Spleen (tissue), 7 donors: ENCODE measurements around the gene RO60.

Source experiments
- POLR2A ChIP-seq, 3 donors: fragments of 450-650 bp; IDR thresholded peaks; one replicate each; pipeline ENCODE4 v1.5.1; 2017; ENCODE audit warnings: antibody characterized with exemption in 3 of 3, mild to moderate bottlenecking in 1 of 3
- TF ChIP-seq, protein P1 (sequence below), 11 experiments: fragments of 200-600 bp in 7 of 11; fragments of 450-650 bp in 4 of 11; sonication (generic) in 4 of 11; IDR thresholded peaks in 8 of 11; conservative IDR thresholded peaks in 3 of 11; 1 replicate in 7 of 11; 2 replicates in 4 of 11; pipeline versions ENCODE4 v1.4.0 to v1.8.0; 2016 to 2021; ENCODE audit warnings: antibody characterized with exemption in 11 of 11, inconsistent platforms in 4 of 11, mild to moderate bottlenecking in 1 of 11
- donor health status: DM: no; HTN: no; CAD: no; lungs with moderate emphysema.
- donor health status: DM: no; HTN: no; CAD: no.
- donor health status: DM: no; HTN: no; CAD: no.

DNA sequence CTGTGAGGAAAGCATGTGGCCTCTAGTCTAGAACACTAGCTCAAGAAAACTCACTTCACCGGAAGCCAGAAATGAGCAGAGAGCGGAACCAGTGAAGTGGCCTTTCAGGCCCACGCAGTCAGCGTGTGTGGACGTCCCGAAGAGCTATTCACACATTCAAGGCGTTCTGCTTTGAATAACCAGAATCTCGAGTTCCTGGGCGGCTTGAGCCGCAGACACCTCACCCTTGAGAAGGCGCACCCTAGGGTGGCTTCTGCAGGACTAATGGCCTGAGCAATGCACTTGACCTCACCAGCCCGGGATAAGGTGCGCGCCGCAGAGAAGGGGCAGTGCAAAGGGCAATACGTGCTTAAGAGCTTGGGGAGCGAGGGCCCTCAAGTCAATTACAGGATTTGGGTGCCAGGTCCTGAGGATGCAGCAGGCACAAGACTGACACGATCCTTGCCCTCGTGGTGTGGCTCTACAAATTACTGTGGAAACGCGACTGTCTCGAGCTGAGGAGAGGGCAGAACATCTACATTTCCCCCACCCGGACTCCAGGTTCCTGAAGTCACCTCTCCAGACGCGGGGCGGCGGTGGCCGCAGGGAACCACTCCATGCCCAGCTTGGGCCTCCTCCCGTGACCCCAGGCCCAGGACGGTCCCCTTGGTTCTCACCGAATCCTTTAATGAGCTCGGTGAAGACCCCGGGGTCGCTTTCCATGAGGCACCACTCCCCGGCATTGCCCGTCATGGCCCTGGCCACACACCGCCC lies 707 bp upstream of the RO60 start:
- TF ChIP-seq, protein P1, sequence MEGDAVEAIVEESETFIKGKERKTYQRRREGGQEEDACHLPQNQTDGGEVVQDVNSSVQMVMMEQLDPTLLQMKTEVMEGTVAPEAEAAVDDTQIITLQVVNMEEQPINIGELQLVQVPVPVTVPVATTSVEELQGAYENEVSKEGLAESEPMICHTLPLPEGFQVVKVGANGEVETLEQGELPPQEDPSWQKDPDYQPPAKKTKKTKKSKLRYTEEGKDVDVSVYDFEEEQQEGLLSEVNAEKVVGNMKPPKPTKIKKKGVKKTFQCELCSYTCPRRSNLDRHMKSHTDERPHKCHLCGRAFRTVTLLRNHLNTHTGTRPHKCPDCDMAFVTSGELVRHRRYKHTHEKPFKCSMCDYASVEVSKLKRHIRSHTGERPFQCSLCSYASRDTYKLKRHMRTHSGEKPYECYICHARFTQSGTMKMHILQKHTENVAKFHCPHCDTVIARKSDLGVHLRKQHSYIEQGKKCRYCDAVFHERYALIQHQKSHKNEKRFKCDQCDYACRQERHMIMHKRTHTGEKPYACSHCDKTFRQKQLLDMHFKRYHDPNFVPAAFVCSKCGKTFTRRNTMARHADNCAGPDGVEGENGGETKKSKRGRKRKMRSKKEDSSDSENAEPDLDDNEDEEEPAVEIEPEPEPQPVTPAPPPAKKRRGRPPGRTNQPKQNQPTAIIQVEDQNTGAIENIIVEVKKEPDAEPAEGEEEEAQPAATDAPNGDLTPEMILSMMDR (IDR thresholded peaks at IDR 0.05 in 8 of 11, conservative IDR thresholded peaks at IDR 0.05 in 3 of 11), result no peak
- TF ChIP-seq POLR2A (IDR thresholded peaks at IDR 0.05), result no peak
